Upper lobe of right lung (tissue), 1 donor: Measurements from ENCODE around the gene SHISAL1. TPM values are rescaled to one million over a fixed set of nuclear protein-coding genes. Genes with fewer than 3 reads are reported as not detected.

Source experiments
- ATAC-seq: fragments of 200-7000 bp; cut with Tn5 transposase; one replicate; pipeline ENCODE4 v1.9.1; 2020; ENCODE audit warnings: mild to moderate bottlenecking, moderate library complexity
- DNase-seq: peaks from one replicate; pipeline ENCODE4 v3.0.0-alpha.2; 2020
- H3K27ac ChIP-seq: fragments of 200-600 bp; one replicate; pipeline ENCODE4 v1.8.0; 2022
- H3K27me3 ChIP-seq: fragments of 200-600 bp; one replicate; pipeline ENCODE4 v1.8.0; 2022; ENCODE audit warnings: mild to moderate bottlenecking
- H3K36me3 ChIP-seq: fragments of 200-600 bp; one replicate; pipeline ENCODE4 v1.8.0; 2022
- H3K4me1 ChIP-seq: fragments of 200-600 bp; one replicate; pipeline ENCODE4 v1.8.0; 2022
- H3K4me3 ChIP-seq: fragments of 200-600 bp; one replicate; pipeline ENCODE4 v1.8.0; 2022; ENCODE audit warnings: mild to moderate bottlenecking
- H3K9me3 ChIP-seq: fragments of 200-600 bp; one replicate; pipeline ENCODE4 v1.8.0; 2022
- intact Hi-C: fragments of 100-400 bp; cut with DNase I; formaldehyde crosslinking; loops from one replicate; pipeline ENCODE4 v1.11.0; 2022
- total RNA-seq: library from RNA; stranded (reverse); fragmentation: NEBNext Ultra II Directional; extraction: Animal tissue kit (Norgen Biotek cat#: 25700); gene quantifications from one replicate; pipeline ENCODE4 v1.2.1, GENCODE V29; 2021
- TF ChIP-seq, protein P1 (sequence below): fragments of 200-600 bp; IDR thresholded peaks from one replicate; pipeline ENCODE4 v1.8.0; 2022; ENCODE audit warnings: antibody characterized with exemption
- donor health status: DM: no; HTN: yes; CAD: no; lungs with severe emphysema.

The SHISAL1 gene
- total RNA-seq, 1 donor from 2014 or later, result 1.0 TPM

DNA sequence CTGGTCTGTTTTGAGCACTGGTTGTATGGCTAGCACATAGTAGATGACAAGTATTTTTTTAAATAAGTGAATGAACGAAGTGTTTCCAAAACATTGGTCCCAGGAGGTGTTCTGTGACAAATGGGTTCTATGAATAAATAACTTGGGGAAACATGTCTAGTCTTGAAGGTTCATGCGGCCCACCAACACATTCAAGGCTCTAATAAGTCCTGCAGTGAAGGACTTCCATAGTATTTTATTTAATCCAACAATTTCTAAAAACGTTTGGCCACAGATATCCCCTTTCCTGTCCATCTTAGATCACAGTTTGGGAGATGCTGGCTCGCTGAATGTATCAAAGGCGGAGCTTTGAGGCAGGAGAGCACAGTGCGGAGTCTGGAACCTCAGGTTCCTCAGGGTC, 109.5 kb downstream of the SHISAL1 start:
- H3K9me3 ChIP-seq, result no peaks in the 10 kb centered on the region
- intact Hi-C loops, result no loop called here
- no peak for ATAC-seq
- no peaks in the 10 kb centered on the region for H3K4me1 ChIP-seq
- DNase-seq, result no peak
- no peak overlapping the region for H3K4me3 ChIP-seq
- TF ChIP-seq, protein P1, sequence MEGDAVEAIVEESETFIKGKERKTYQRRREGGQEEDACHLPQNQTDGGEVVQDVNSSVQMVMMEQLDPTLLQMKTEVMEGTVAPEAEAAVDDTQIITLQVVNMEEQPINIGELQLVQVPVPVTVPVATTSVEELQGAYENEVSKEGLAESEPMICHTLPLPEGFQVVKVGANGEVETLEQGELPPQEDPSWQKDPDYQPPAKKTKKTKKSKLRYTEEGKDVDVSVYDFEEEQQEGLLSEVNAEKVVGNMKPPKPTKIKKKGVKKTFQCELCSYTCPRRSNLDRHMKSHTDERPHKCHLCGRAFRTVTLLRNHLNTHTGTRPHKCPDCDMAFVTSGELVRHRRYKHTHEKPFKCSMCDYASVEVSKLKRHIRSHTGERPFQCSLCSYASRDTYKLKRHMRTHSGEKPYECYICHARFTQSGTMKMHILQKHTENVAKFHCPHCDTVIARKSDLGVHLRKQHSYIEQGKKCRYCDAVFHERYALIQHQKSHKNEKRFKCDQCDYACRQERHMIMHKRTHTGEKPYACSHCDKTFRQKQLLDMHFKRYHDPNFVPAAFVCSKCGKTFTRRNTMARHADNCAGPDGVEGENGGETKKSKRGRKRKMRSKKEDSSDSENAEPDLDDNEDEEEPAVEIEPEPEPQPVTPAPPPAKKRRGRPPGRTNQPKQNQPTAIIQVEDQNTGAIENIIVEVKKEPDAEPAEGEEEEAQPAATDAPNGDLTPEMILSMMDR, result no peak
- H3K27ac ChIP-seq, result no peak overlapping the region
- peaks cover 4% of the 10 kb centered on the region for H3K27me3 ChIP-seq
- no peaks in the 10 kb centered on the region for H3K36me3 ChIP-seq

DNA sequence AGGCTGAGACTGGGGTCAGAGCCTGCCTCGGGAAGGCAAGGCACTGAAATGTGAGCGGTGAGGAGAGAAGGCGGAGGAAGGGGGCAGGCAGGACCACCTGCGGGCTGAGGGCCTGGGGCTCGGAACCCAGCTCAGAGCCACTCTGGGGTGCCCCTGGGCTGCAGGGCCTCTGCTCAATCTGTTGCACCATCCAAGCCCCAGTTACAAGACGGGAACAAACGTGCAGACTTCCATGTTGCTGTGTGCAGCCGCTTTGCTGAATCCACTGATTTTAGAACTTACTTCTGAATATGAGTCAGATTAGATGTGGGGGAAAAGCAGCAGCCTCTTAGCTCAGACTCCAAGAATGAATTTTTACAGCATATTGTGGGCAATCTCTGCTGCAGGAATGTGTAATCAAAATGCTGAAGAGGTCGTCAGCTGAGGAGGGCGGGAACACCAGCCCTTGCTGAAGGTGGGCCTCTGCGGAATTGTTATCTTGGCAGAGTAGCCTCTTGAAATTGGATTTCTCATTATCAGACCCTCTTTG, 110.4 kb downstream of the SHISAL1 start:
- H3K4me3 ChIP-seq, result no peak overlapping the region
- intact Hi-C loops, result no loop called here
- DNase-seq, result no peak
- no peaks in the 10 kb centered on the region for H3K9me3 ChIP-seq
- TF ChIP-seq, protein P1, result no peak
- H3K27ac ChIP-seq, result no peak overlapping the region
- ATAC-seq, result no peak
- peaks cover 4% of the 10 kb centered on the region for H3K27me3 ChIP-seq
- no peaks in the 10 kb centered on the region for H3K36me3 ChIP-seq
- no peaks in the 10 kb centered on the region for H3K4me1 ChIP-seq

DNA sequence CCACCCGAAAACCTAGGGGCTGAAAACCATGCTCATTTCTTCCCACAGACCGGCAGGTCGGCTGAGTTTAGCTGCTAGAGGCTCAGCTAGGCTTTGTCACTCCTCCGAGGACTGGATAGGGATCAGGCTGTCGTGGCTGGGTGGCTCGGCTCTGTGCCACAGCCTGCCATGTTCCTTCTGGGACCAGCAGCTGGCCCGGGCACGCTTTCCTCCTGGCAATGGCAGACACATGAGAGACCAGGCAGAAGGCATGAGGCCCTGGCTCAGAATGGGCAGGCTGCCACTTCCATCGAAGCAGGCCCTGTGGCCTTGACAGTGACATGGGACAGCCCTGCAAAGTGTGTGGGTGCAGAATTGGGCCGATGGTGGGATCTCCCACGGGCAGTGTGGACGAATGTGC, 111.1 kb downstream of the SHISAL1 start:
- H3K4me1 ChIP-seq, result no peaks in the 10 kb centered on the region
- DNase-seq (no peak), ATAC-seq (no peak)
- intact Hi-C loops, result no loop called here
- H3K27ac ChIP-seq, result no peak overlapping the region
- no peak overlapping the region for H3K4me3 ChIP-seq
- peaks cover 4% of the 10 kb centered on the region for H3K27me3 ChIP-seq
- TF ChIP-seq, protein P1, result no peak
- H3K9me3 ChIP-seq, result no peaks in the 10 kb centered on the region
- H3K36me3 ChIP-seq, result no peaks in the 10 kb centered on the region

DNA sequence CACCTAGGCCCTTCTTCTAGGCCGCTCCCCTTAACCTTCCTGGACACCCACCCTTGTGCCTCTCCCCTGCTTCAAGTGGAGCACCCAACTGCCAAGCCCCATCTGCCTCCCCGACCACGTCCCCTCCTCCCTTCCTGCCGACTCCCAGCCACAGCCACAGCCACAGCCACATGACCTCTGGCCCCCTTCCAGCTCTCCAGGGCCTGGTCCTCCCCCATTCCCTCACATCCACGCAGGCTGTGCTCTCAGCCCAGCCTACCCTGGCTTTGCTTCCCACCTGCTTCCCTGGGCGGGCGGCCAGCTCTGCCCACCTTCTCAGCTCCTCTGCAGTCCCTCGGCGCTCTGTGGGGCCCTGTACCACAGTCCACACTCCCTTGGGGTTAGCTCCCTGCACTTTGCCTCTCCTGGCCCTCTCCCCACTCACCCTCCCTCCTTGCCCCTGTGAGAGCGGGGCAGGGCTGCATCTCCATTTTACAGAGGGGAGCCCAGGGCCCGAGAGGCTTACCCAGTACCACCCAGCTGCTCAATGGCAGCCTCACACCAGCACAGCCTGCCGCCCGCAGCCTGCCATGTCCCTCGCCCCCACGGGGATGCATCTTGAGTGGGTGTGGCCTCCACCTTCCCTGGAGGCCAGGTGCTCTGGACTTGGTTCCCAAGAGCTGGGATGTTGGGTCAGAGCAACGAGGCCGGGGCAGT, 111.7 kb downstream of the SHISAL1 start:
- Histone ChIP-seq H3K27me3 (peaks cover 4% of the 10 kb centered on the region), H3K36me3 (no peaks in the 10 kb centered on the region), H3K4me1 (no peaks in the 10 kb centered on the region), H3K9me3 (no peaks in the 10 kb centered on the region), H3K4me3 (no peak overlapping the region), H3K27ac (no peak overlapping the region)
- intact Hi-C loops, result no loop called here
- TF ChIP-seq, protein P1, result no peak
- ATAC-seq, result no peak
- DNase-seq, result no peak

DNA sequence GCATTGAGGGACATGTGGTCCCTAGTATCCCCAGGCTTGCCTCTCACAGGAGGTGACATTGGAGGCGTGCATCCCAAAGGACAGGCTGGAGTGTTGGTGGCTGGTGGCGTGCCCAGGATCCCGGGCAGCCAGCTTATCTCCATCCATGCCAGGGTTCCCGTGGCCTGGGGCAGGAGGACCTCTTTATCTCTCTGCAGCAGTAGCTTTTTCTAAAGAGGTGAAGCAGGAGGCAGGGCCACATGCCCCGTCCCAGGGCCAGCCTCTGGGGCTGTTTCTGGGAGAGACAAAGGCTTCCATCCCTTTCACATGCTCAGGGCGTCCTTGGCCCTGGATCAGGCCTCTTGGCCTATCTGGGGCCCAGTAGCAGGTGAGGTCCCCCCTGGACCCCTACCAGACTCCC, 112.3 kb downstream of the SHISAL1 start:
- intact Hi-C loops, result no loop called here
- no peaks in the 10 kb centered on the region for H3K36me3 ChIP-seq
- ATAC-seq (no peak), DNase-seq (no peak)
- H3K4me3 ChIP-seq, result no peak overlapping the region
- H3K27ac ChIP-seq, result no peak overlapping the region
- H3K27me3 ChIP-seq, result peaks cover 4% of the 10 kb centered on the region
- TF ChIP-seq, protein P1, result no peak
- H3K9me3 ChIP-seq, result no peaks in the 10 kb centered on the region
- H3K4me1 ChIP-seq, result no peaks in the 10 kb centered on the region
